HG03175 (cell line): ENCODE results near the gene PDZD2.

ENCODE experiments used
- ATAC-seq: cut with Tn5 transposase; IDR thresholded peaks from one replicate; pipeline ENCODE4 v1.9.1; 2021; ENCODE audit warnings: mild to moderate bottlenecking, moderate library complexity; ENCODE audit not compliant: unreplicated experiment

The PDZD2 gene

DNA sequence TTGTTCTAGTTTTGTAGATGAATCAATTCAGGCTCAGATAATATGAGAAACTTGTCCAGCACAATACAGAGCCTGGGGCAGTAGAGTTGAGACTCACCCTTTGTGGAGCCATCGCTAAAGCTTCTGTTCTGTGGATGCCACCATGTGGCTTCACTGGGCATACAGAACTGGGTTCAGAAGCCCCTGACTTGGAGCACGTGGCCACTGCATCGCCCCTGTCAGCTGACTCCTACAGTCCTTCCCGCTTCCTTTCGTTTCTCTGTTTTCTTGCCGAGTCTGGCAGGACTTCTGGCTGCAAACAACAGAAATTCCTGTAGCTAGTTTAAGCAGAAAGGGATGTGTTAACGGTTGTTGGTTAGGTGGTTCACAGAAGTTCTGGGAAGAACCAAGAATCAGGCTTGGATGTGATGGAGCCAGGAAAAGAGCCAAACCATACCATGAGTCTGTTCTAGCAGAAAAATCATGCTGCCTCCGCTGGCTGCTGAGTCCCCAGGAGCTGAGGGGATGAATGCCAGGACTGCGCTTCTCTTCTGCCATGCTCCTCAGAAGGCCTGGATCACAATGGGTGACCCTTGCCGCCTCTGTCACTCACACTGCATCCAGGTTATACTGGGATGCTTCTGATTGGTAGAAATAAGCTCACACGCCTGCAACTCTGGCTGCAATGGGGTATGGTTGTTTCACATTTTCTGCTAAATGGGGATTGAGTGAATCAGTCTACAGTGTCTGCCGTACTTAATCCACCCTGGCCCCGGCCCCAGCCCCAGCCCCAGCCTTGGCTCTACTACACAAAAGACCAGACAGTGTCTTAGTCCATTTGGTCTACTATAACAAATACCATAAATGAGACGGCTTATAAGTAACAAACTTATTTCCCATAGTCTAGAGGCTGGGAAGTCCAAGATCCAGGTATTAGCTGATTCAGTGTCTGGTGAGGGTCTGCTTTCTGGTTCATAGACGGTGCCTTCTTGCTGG lies 272.6 kb downstream of the PDZD2 start:
- ATAC-seq = no peak

DNA sequence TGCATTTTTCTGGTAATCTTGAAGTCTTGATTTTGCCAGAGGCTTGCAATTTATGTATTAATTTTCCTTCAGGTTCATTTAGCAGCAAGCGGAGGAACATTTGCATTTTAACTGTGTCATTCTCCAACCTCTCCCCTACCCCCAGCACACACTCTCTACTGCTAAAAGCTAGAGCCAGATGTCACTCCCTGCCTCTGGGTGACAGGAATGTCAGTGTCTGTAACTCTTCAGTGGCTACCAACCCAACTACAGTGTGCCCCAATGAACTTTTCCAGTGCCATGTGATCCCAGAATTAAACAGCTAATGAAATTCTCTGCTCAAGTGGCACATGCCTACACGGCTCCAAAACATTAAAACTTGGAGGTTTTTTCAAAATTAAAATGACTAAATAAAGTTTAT lies 274.9 kb downstream of the PDZD2 start:
- ATAC-seq = no peak

GRCh38 chr5:31916327-31916726 lies 277.4 kb downstream of the PDZD2 start:
- no peak for ATAC-seq

- ATAC-seq = no peak
Measured at GRCh38 chr5:31918739-31919138, 279.8 kb downstream of the PDZD2 start.

DNA sequence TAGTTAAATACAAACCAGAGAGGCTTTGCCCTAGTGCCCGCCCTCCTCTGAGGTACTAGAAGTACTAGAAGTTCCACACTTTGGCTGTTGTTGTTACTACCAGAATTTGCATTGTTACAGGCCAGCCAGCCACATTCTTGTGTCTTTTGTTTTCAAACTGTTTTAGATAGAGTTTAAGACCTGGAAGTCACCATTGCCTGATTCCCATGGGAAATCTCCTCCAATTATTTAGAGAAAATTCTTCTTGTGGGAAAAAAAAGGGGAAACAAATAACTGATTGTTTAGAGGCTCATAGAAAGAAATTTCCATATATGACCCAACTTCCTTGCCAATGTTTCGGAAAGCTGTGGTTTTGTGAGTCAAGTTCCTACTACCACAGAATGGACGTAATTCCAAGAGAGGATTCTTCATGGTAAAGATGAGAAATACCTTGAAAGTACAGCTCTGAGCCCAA lies 282.9 kb downstream of the PDZD2 start:
- ATAC-seq = no peak

- no peak for ATAC-seq
Measured at GRCh38 chr5:31924005-31924404, 285.1 kb downstream of the PDZD2 start.

GRCh38 chr5:31931874-31932273 lies 292.9 kb downstream of the PDZD2 start:
- no peak for ATAC-seq

DNA sequence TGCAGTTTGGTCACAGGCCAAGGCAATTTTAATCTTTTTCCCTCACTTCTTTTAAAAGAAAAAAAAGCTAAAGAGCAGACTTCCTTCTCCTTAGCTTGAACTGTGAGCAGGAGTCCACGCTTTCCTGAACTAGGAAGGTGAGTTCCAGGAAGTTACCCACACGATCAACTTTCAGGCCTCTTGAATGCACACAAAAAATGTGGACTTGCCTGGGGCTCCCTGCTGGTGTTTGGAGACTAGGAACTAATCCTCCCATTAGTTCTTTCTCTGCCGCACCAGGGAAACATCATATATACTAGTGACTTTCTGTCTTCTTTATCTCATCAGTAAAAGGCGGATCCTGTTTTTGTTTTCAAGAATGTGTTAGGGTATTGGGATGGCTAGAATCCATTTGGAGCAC lies 295.2 kb downstream of the PDZD2 start:
- no peak for ATAC-seq

DNA sequence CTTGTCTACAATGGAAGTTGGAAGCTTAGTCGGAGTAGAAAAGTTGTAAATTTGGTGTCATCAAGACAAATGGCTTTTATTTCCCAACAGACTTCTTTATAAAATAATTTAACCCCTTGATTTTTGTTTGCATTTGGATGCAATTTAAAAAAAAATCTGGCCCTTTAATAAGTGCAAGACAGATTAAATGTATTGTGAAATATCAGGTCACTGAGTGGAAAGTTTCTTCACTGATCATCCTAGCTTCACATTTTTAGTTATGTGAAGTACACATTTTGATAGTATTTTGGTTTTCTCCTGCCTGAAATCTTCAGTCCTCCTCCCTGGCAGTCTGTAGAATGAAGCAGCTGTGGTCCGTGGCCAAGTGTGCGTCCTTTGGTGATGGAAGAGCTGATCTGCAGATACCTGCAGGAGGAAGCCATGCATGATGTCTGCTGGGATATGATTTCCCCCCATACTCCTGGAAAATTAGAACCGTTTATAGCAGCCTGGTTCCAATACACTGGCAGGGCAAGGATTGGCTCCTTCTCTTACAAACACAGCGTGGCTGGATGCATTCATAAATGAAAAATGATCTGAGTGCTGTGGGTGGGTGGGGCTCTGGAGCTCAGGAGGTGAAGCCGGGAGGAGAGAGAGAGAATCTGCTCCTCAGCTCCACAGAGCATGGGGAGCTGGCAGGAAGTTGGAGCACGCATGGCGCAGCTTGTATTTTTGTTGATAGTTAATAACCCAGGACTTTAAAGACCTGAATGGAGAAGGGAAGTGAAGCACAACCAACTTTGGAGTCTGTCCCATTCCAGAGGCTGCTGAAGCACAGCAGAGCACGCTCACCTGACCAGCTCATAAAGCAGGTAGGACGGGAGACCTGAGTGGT lies 296.8 kb downstream of the PDZD2 start:
- ATAC-seq = no peak

GRCh38 chr5:31936683-31937082 lies 297.8 kb downstream of the PDZD2 start:
- no peak for ATAC-seq

- ATAC-seq = no peak
Measured at GRCh38 chr5:31937226-31937625, 298.3 kb downstream of the PDZD2 start.

- ATAC-seq = no peak
Measured at GRCh38 chr5:31937703-31938102, 298.8 kb downstream of the PDZD2 start.

- ATAC-seq = no peak
Measured at GRCh38 chr5:31939151-31939550, 300.2 kb downstream of the PDZD2 start.

DNA sequence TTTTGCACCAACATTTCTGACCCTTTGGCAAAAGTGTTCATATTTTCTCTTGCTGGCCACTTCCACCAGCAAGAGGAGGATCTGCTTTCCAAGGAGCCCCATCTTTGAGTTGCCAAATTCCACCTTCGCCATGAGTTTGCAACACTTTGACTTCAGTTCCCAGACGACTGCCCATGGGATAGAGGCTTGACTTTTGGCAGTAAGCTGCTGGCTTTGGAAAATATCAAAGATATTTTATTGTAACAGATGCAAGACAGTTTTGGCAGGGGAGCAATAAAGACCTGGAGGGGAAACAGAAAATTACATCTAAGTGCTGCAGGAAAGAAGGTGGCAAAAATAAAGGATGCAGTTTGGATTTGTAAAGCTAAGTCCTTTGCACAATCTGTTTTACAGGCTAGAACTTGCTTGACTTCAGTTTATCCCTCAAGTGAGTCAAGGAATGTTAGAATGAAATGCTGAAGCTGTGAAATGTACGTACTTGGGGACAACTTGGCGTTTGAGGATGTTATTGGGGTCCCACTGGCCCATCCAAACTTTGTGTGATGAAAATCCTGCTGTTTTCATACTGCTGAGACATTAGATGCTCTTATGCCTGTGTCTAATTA lies 302.3 kb downstream of the PDZD2 start:
- no peak for ATAC-seq

DNA sequence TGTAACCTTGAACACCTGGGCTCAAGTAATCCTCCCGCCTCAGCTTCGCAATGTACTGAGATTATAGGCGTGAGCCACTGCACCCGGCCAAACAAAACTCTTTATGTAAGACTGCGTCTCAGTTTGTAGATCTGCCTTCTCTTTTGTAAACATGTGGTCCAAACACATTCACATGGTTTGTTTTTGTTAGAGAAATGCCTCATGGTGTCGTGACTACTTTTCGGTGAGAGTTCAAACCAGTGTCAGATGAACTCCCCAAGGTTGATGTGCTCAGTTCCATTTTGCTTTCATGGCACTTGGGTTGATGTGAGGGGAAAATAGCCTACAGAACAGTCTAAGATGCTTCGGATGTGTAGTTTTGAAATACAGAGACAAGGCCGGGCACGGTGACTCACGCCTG lies 303.6 kb downstream of the PDZD2 start:
- ATAC-seq = no peak

DNA sequence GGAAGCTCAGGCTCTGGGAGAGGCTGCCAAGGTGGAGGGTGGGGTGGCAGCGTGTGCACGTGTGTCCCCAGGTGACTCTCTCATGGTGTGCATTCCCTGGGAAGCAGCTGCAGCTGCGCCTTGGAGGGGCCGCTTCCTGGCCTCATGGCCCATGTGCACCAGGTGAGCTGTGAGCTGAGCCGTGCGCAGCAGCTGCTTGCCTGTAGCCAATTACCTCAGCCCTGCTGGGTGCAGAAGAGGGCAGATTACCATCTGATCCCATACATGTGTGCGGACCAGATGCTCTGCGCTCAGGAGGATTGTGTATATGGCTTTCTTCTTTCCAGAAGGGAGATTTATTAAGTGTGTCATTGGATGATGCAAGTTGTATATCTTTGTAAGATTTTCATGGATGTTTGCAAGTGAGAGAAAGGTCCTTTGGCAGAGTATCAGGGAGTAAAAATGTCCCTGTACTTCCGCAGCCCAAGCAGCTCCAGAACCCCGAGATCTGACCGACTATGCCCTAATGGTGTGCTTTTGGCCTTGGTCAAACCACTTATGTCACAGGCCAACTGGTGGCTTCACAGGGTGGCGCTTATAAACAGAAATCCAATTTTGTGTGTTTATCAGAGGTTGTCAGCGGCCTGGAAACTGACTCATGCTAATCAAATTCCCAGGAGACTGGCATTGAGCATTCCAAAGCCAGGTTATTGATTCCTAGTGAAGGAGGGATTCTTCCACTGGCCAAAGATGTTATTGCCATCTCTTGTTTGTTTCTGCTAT lies 305.9 kb downstream of the PDZD2 start:
- no peak for ATAC-seq

DNA sequence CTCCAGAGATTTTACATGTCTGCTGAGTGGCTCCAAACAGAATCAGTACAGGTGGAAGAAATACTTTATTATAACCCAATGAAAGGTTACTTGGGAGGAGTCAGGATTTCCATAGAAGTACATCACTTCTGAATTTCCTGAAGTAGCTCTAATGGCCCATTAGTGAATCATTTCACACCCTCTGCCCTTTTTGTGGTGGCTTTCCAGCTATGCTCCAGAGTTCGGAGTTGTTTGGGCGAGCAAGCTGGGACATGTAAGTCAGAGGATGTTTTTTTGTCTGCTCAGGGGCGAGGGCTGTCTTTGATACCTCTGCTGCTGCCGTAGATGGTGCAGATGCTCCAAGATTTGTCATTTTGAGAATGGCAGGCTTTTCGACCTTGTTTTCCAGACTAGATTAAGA lies 309.1 kb downstream of the PDZD2 start:
- no peak for ATAC-seq

DNA sequence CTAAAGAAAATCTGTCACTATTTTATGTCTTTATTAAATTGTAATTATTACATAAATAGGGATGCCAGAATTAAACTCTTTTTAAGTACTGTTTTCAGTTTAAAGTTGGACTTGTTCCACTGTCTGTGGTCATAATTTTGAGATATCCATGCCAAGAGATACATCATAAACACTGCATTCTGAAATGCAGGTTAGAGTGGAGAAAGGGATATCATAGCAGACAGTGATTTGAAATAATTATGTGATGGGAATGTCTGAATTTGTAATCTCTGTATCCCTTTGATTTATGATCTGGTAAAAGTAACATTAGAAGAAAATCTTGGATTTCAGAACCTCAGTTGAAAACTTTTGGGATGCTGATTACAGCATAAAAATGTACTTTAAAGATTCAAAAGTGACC lies 313.1 kb downstream of the PDZD2 start:
- ATAC-seq = no peak

- ATAC-seq = no peak
Measured at GRCh38 chr5:31954091-31954490, 315.2 kb downstream of the PDZD2 start.

DNA sequence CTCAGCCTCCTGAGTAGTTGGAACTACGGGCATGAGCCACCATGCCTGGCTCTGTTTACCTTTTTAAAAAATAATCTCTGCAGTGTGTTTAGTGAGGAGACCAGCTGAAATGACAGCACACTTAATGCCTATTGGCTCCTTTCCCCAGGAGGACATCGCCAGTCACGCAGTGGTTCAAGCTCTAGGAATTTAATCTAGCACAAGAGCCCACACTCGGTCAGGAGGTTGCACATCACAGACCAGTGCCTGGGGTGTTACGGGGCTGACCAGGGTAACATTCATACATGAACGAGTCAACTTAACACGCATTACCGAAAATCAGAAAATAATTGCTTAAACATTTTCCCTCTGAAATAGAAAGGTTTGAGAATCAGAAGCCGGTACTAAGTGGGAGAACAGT lies 318.2 kb downstream of the PDZD2 start:
- ATAC-seq = no peak

DNA sequence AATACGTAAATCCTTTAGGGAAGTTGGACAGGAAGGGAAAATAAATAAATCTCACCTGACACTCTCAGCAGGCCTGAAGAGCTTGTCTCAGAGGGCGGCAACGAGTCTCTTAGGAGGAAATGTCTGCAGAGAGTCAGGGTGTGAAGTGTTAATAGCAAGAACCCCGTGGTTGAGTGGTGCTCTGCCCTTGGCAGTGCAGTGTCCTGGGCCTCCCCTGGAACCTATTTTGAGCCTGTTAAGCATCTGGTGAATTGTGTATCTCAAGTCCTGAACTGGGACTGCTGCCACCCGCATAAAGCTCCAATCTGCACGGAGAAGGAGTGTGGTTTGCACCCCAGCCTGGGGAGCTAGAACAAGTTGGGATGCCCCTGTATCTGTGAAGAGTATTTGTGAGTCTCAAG lies 323.4 kb downstream of the PDZD2 start:
- ATAC-seq = no peak
